NCI-H146 (cell line): Measurements from ENCODE around the gene RBFOX1.

Source experiments
- DNase-seq: peaks from one replicate; lab custom pipeline; 2025; lab: John Stamatoyannopoulos, UW

Gene RBFOX1

GRCh38 chr16:7420079-7420478 lies 87.4 kb downstream of the RBFOX1 start:
- DNase-seq: no peak

DNA sequence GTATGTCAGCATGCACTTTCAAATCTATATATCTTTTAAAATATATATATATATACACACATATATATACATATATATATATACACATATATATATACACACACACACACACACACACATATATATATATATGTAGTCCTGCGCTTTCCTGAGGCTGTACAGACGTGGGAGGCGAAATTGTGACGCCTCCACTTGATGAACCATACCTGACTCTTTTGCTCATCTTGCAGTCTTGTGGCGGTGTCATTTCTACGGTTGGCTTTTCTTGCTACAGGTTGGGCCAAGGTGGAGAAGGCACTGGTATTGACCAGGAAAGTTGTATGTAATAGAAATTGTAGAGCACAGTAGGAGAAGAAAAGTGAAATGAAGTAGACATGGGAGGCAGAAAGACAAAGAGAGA lies 88.2 kb downstream of the RBFOX1 start:
- DNase-seq: no peak

GRCh38 chr16:7421578-7421977 lies 88.9 kb downstream of the RBFOX1 start:
- DNase-seq: no peak

- no peak for DNase-seq
Measured at GRCh38 chr16:7422036-7422888, 89.6 kb downstream of the RBFOX1 start.

DNA sequence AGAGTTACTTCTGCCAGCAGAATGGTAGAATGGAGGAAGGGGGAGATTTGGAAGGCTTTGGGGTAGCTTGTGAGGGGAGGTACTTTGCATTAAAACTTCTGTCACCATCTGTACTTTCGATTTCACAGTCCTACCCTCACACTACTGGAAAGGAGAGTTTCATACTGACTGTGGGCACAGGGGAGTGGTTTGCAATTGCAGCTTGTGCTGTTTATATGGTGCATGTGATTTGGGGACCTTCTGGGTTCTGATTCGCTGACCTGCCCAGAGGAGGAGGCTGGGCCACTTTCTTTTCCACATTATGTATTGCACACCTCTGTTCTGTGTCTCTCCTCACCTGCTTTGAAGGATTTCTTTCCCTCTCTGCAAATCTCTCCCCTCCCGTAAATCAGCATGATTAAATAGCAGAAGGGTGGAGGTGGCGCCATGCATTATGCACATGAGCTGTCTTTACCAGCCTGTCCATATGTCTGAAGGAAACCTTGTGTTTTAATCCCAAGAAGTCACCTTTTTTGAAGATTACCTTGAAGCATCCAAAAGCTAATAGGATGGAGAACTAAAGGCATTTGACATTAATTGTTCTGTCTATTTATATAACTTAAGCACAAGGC lies 90.9 kb downstream of the RBFOX1 start:
- DNase-seq: no peak

DNA sequence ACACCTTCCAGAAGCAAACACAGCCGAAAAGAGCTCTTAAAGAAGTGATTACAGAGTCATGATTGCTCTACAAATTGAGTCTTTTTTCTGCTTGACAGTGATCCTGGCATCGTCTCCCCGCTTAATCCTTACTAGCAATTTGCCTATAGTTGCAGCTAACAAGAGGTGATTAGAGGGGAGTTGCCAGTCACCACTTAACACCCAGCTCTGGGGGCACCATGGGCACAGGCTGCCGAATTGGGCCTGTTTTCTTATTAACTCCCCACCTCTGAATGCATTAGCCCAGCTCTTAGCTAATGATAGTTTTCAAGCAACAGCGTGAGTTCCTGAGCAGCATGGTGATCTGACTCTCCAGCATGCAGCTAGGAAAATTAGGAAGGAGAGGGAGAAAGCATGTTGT lies 93.5 kb downstream of the RBFOX1 start:
- no peak for DNase-seq

- no peak for DNase-seq
Measured at GRCh38 chr16:7431723-7432122, 99.1 kb downstream of the RBFOX1 start.

DNA sequence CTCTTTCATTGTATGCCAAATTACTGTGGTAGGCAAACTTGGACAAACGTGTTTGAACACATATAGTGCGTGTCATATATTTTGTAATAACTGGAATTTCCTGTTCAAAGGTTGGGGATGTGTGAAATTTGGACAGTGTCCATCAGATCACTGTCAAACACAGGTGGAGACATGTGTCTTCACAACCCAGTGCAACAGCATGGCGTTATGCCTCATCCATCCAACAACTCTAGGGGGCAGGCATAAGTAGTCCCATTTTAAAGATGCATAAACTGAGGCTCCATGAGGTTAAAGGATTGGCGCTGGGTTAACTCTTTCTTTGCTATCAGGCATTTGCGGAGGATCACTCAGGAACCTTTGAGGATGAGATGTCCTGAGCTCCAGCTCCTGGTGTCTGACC lies 103.7 kb downstream of the RBFOX1 start:
- DNase-seq: no peak

- DNase-seq: no peak
Measured at GRCh38 chr16:7437135-7437804, 104.6 kb downstream of the RBFOX1 start.

GRCh38 chr16:7437843-7438242 lies 105.2 kb downstream of the RBFOX1 start:
- DNase-seq: no peak

DNA sequence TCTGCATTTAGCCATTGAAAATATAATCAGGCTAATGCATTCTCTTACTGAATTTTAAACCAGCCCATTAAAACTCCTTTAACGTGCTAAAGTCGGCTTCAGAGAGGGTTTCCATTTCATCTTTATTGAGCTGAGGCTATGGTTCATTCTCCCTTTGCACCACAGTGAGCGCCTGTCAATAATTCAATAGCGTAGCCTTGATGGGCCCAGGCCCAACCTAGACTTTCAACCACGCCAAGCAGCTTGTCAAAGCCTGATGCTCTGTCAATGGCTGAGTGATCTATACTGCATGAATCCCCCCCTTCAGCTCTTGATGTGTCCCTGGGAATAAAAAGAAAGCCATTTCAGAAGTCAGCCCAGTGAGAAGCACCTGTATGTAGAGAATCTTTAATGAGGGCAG lies 106.0 kb downstream of the RBFOX1 start:
- DNase-seq: no peak

- DNase-seq: no peak
Measured at GRCh38 chr16:7439518-7439917, 106.9 kb downstream of the RBFOX1 start.

GRCh38 chr16:7440886-7441400 lies 108.3 kb downstream of the RBFOX1 start:
- no peak for DNase-seq

DNA sequence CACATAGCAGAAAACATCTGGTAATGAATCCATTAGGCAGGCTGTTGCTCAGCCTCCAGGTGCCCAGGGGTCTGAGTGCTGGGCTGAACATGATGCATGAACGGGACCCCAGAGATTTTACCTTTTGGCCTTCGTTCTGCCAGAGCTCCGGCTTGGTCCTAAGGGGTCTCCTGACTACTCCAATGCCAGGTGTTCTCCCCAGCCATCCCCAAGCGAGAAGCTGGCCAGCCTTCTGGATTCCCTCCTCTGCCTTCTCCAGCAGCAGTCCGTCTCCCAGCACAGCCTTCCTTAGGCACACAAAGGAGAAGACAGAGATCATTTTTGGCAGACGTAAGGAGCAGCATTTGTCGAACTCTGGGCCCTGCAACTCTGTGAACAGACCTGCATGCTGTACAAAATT lies 109.4 kb downstream of the RBFOX1 start:
- DNase-seq: no peak

GRCh38 chr16:7443142-7443541 lies 110.5 kb downstream of the RBFOX1 start:
- no peak for DNase-seq

- no peak for DNase-seq
Measured at GRCh38 chr16:7443648-7444365, 111.2 kb downstream of the RBFOX1 start.

DNA sequence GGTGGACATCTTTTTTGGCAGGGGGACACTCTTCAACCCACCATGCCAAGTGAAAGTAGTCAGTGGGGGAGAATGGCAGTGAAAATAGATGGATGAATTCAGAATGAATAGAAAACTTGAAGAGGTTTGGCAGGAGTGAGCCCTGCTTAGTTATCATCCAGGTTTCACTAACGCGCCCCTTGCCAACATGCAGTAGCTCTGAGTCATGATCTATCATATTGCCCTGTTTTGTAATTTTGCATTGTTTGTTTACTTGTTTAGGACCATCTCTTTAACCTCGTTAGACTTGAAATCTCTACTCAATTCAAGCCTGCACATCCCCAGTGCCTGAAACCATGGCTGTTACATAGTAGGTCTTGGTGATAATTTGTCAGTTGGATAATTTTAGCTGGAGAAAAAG lies 116.7 kb downstream of the RBFOX1 start:
- DNase-seq: no peak

DNA sequence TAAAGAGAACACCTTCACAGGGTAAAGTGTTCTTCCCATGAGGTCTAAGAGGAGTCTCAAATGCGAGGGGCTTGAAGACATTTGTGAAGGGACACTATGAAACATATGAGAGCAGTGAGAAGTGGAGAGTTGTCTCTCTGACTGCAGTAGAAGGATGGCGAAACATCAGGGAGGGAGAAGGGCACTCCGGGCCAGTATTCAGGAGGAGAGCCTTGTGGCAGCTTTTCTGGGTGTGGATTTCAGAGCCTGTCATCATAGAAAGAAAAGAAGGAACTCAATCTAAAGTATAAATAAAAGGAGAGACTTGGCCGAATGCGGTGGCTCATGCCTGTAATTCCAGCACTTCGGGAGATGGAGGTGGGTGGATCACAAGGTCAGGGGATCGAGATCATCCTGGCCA lies 117.2 kb downstream of the RBFOX1 start:
- DNase-seq: no peak

GRCh38 chr16:7450440-7450839 lies 117.8 kb downstream of the RBFOX1 start:
- no peak for DNase-seq

DNA sequence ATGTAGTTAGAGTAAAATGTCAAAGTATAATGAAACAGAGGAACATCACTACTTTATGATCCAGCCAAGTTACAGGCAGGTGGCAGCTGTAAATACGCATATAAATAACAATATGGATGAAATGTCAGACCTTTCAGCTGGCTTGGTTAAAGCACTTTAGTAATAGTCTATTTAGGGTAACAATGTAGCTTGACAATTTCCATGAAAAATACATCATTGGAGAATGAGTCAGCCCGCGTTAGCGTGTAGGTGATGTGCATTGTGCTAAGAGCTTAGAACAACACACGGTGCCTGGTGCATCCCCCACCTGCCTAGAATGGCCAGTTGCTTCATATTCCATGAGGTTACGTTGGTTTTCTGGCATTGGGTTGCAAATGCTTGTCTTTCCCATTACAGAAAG lies 119.4 kb downstream of the RBFOX1 start:
- no peak for DNase-seq

GRCh38 chr16:7456211-7456610 lies 123.6 kb downstream of the RBFOX1 start:
- peak; percentile 63 for DNase-seq

- DNase-seq: no peak
Measured at GRCh38 chr16:7458144-7458543, 125.5 kb downstream of the RBFOX1 start.
